AG04450 (cell line): ENCODE data around the gene SLC26A9. TPM values are rescaled to one million over a fixed set of nuclear protein-coding genes. Genes with fewer than 3 reads are reported as not detected.
"Not testable (repeated sequence)": the region's sequence is repeated elsewhere in the genome, so short reads cannot be mapped to it uniquely, and the experiment has no call there.

Experiments
- CTCF ChIA-PET: fragments of 300-600, 350-600 bp; formaldehyde crosslinking; extraction: SDS; loops from one replicate; lab custom pipeline; 2022; ENCODE audit warnings: antibody characterized with exemption, inconsistent platforms; lab: Charles Lee
- POLR2A ChIA-PET: fragments of 350-600 bp; formaldehyde crosslinking; extraction: SDS; loops from one replicate; lab custom pipeline; 2021; ENCODE audit warnings: antibody characterized with exemption, inconsistent platforms; lab: Yijun Ruan, JAX
- DNase-seq: peaks from one replicate; pipeline ENCODE4 v3.0.0-alpha.2; 2011; ENCODE audit warnings: low read depth, low spot score
- H3K27ac ChIP-seq: one replicate; pipeline ENCODE4 v1.5.1; 2012; ENCODE audit warnings: low read depth, low read length, control low read depth
- H3K27me3 ChIP-seq: one replicate; pipeline ENCODE4 v1.6.0; 2012; ENCODE audit warnings: low read length; ENCODE audit not compliant: control insufficient read depth, insufficient read depth
- H3K4me3 ChIP-seq: 2 replicates; pipeline ENCODE4 v1.5.1; 2011; ENCODE audit warnings: mild to moderate bottlenecking, low read depth, low read length, control low read depth
- H3K9me3 ChIP-seq: 2 replicates; pipeline ENCODE4 v1.5.1; 2012; ENCODE audit warnings: low read length; ENCODE audit not compliant: control insufficient read depth, insufficient read depth
- polyA plus RNA-seq: library from polyadenylated mRNA; depleted of rRNA; stranded (reverse); fragments of >200 nt; gene quantifications from 2 replicates; pipeline ENCODE4 v1.2.3, GENCODE V29; 2011; rRNA removed
- TF ChIP-seq, protein P1 (sequence below): IDR thresholded peaks from 2 replicates; pipeline ENCODE4 v1.5.1; 2011; ENCODE audit warnings: low read depth, low read length, control low read depth, inconsistent platforms

Gene SLC26A9
- polyA plus RNA-seq, 1 experiment = not detected

- CTCF ChIA-PET = no interaction called here
- POLR2A ChIA-PET = no interaction called here
Measured at GRCh38 chr1:205880923-205881322, 62.3 kb downstream of the SLC26A9 start.

GRCh38 chr1:205879974-205880373 lies 63.3 kb downstream of the SLC26A9 start:
- Histone ChIP-seq H3K4me3 (no peak overlapping the region), H3K9me3 (no peaks in the 10 kb centered on the region), H3K27ac (no peak overlapping the region), H3K27me3 (peaks cover 19% of the 10 kb centered on the region)
- no peak for DNase-seq
- ChIA-PET POLR2A (no interaction called here), CTCF (no interaction called here)
- TF ChIP-seq, protein P1, sequence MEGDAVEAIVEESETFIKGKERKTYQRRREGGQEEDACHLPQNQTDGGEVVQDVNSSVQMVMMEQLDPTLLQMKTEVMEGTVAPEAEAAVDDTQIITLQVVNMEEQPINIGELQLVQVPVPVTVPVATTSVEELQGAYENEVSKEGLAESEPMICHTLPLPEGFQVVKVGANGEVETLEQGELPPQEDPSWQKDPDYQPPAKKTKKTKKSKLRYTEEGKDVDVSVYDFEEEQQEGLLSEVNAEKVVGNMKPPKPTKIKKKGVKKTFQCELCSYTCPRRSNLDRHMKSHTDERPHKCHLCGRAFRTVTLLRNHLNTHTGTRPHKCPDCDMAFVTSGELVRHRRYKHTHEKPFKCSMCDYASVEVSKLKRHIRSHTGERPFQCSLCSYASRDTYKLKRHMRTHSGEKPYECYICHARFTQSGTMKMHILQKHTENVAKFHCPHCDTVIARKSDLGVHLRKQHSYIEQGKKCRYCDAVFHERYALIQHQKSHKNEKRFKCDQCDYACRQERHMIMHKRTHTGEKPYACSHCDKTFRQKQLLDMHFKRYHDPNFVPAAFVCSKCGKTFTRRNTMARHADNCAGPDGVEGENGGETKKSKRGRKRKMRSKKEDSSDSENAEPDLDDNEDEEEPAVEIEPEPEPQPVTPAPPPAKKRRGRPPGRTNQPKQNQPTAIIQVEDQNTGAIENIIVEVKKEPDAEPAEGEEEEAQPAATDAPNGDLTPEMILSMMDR = no peak

More at GRCh38 chr1:205880923-205881322, 62.3 kb downstream of the SLC26A9 start:
- TF ChIP-seq, protein P1 = no peak
- peaks cover 18% of the 10 kb centered on the region for H3K27me3 ChIP-seq
- H3K27ac ChIP-seq = no peak overlapping the region
- H3K9me3 ChIP-seq = no peaks in the 10 kb centered on the region
- H3K4me3 ChIP-seq = no peak overlapping the region
- DNase-seq = no peak

DNA sequence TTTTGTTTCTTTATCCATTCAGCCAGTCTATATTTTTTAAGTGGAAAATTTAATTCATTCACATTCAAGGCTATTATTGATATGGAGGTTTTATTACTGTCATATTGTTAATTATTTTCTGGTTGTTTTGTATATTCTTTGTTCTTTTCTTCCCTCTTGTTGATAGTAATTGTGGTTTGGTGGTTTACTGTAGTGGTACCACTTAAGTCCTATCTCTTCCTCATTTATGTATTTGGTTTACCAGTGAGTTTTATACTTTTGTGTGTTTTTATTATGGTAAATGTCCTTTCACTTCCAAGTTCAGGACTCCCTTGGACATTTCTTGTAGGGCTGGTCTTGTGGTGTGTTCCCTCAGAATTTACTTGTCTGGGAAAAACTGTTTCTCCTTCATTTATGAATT lies 65.2 kb downstream of the SLC26A9 start:
- no peak overlapping the region for H3K27ac ChIP-seq
- no peaks in the 10 kb centered on the region for H3K9me3 ChIP-seq
- no peak overlapping the region for H3K4me3 ChIP-seq
- CTCF ChIA-PET = interaction anchor here (1.6 kb wide), 1 partner anchor 99 kb away, joined by 4 read pairs; no protein-coding TSS in a partner anchor
- no peak for DNase-seq
- peaks cover 20% of the 10 kb centered on the region for H3K27me3 ChIP-seq
- TF ChIP-seq, protein P1 = no peak
- POLR2A ChIA-PET = no interaction called here

- H3K9me3 ChIP-seq, POLR2A ChIA-PET, H3K4me3 ChIP-seq, DNase-seq, CTCF ChIA-PET, H3K27ac ChIP-seq: not testable (repeated sequence)
- peaks cover 23% of the 10 kb centered on the region for H3K27me3 ChIP-seq
Measured at GRCh38 chr1:205873148-205873547, 70.1 kb downstream of the SLC26A9 start.

DNA sequence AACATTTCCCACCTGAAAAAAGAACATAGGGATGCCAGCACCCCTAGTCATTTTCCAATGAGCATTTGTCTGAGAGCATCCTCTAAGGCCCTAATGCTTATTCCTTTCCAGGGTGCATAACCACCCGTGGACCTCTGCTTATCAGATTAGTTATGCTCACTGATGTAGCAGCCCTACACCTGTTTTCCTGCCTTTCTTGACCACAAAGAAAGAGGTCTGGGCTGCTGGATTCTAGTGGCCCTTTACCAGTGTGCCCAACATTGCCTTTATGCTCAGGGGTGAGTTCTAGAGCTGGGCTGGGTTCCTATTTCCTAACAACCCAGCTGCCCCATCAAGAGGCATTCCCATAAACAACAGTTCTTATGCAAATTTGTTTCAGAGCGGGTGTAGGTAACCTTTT lies 73.0 kb downstream of the SLC26A9 start:
- no peak for DNase-seq
- TF ChIP-seq, protein P1 = no peak
- ChIA-PET POLR2A (no interaction called here), CTCF (no interaction called here)
- Histone ChIP-seq H3K27ac (no peak overlapping the region), H3K27me3 (peaks cover 20% of the 10 kb centered on the region), H3K9me3 (no peaks in the 10 kb centered on the region), H3K4me3 (no peak overlapping the region)

Other genes starting within 250 kb of the SLC26A9 start
- 80.5 and 105 TPM in 2 replicates for gene NUCKS1, start 193.3 kb downstream of the SLC26A9 start, polyA plus RNA-seq
- 13.8 and 14.6 TPM in 2 replicates for gene RAB29, start 168.0 kb downstream of the SLC26A9 start, polyA plus RNA-seq
- 23.9 and 29.0 TPM in 2 replicates for gene SLC41A1, start 130.3 kb downstream of the SLC26A9 start, polyA plus RNA-seq
- 0.09 TPM in 1 of 2 replicates, not detected in the other for gene PM20D1, start 93.3 kb downstream of the SLC26A9 start, polyA plus RNA-seq
- 16.5 and 17.5 TPM in 2 replicates for gene RAB7B, start 59.9 kb upstream of the SLC26A9 start, polyA plus RNA-seq
- gene CTSE, start 80.4 kb upstream of the SLC26A9 start, polyA plus RNA-seq = not detected in 2 replicates
- gene RHEX, start 109.7 kb upstream of the SLC26A9 start, polyA plus RNA-seq = not detected in 2 replicates
- not detected in 2 replicates for gene AVPR1B, start 173.9 kb upstream of the SLC26A9 start, polyA plus RNA-seq